SK-N-SH (cell line): Measurements from ENCODE around the gene KLHL14. TPM values are rescaled to one million over a fixed set of nuclear protein-coding genes. Genes with fewer than 3 reads are reported as not detected.
"Not testable (repeated sequence)": the region's sequence is repeated elsewhere in the genome, so short reads cannot be mapped to it uniquely, and the experiment has no call there.

ENCODE experiments used
- CTCF ChIA-PET: fragments of 300-600, 350-600 bp; formaldehyde crosslinking; extraction: SDS; loops from one replicate; lab custom pipeline; 2021; lab: Yijun Ruan, JAX
- POLR2A ChIA-PET: fragments of 350-600 bp; sonication (Branson Sonifier 250); formaldehyde crosslinking; extraction: SDS; loops from one replicate; lab custom pipeline; 2020; ENCODE audit warnings: antibody characterized with exemption, inconsistent platforms; lab: Yijun Ruan, JAX
- DNase-seq: peaks from one replicate; pipeline ENCODE4 v3.0.0; 2012
- H2AFZ ChIP-seq: fragments of 200-600 bp; sonication (generic); 2 replicates; pipeline ENCODE4 v1.8.1; 2016; ENCODE audit warnings: antibody characterized with exemption, mild to moderate bottlenecking, low read depth
- H3F3A ChIP-seq: fragments of 200-600 bp; sonication (generic); replicated peaks from 2 replicates; pipeline ENCODE3; 2016; ENCODE audit warnings: antibody characterized with exemption, mild to moderate bottlenecking; ENCODE audit not compliant: insufficient read depth
- H3K27ac ChIP-seq, 2 experiments: fragments of 200-500 bp in 1 of 2; fragments of 200-600 bp in 1 of 2; sonication (Bioruptor generic) in 1 of 2; sonication (generic), shearing (Covaris generic) in 1 of 2; 2 replicates each; pipeline versions ENCODE4 v1.5.1 to v1.6.1; 2014 to 2016; ENCODE audit warnings: low read depth in 2 of 2, inconsistent platforms in 1 of 2, low read length in 1 of 2, mild to moderate bottlenecking in 1 of 2, mixed read lengths in 1 of 2
- H3K27me3 ChIP-seq: fragments of 200-600 bp; sonication (generic), shearing (Covaris generic); 2 replicates; pipeline ENCODE4 v1.6.1; 2016; ENCODE audit warnings: mixed run types; ENCODE audit not compliant: insufficient read depth
- H3K36me3 ChIP-seq, 2 experiments: fragments of 200-500 bp in 1 of 2; fragments of 200-600 bp in 1 of 2; sonication (Bioruptor generic) in 1 of 2; sonication (generic) in 1 of 2; replicated peaks in 1 of 2; 2 replicates each; pipeline versions ENCODE3 to v1.5.1; 2014 to 2016; ENCODE audit warnings: low read length in 1 of 2, mild to moderate bottlenecking in 1 of 2; ENCODE audit not compliant: insufficient read depth in 2 of 2, control insufficient read depth in 1 of 2
- H3K4me1 ChIP-seq, 2 experiments: fragments of 200-500 bp in 1 of 2; fragments of 200-600 bp in 1 of 2; sonication (Bioruptor generic) in 1 of 2; sonication (generic), shearing (Covaris generic) in 1 of 2; 2 replicates each; pipeline versions ENCODE4 v1.5.1 to v1.6.1; 2014 to 2016; ENCODE audit warnings: low read depth in 1 of 2, low read length in 1 of 2, mixed run types in 1 of 2; ENCODE audit not compliant: insufficient read depth in 2 of 2, control insufficient read depth in 1 of 2
- H3K4me2 ChIP-seq: fragments of 200-600 bp; sonication (generic), shearing (Covaris generic); 2 replicates; pipeline ENCODE4 v1.6.1; 2017; ENCODE audit warnings: mixed run types
- H3K4me3 ChIP-seq, 2 experiments: fragments of 200-500 bp in 1 of 2; fragments of 200-600 bp in 1 of 2; sonication (Bioruptor generic) in 1 of 2; sonication (generic), shearing (Covaris generic) in 1 of 2; 2 replicates each; pipeline versions ENCODE4 v1.5.1 to v1.8.1; 2014 to 2016; ENCODE audit warnings: low read depth in 2 of 2, inconsistent platforms in 1 of 2, low read length in 1 of 2, mild to moderate bottlenecking in 1 of 2, mixed read lengths in 1 of 2, moderate library complexity in 1 of 2
- H3K79me2 ChIP-seq: fragments of 200-600 bp; sonication (generic); 2 replicates; pipeline ENCODE4 v1.8.1; 2017; ENCODE audit warnings: mild to moderate bottlenecking; ENCODE audit not compliant: insufficient read depth
- H3K9ac ChIP-seq: fragments of 200-600 bp; sonication (generic); 2 replicates; pipeline ENCODE4 v1.6.1; 2017; ENCODE audit warnings: mixed run types
- H3K9me2 ChIP-seq: fragments of 200-600 bp; sonication (generic); 2 replicates; pipeline ENCODE4 v1.6.1; 2017; ENCODE audit warnings: mixed run types
- H3K9me3 ChIP-seq: fragments of 200-600 bp; sonication (generic); 2 replicates; pipeline ENCODE4 v1.6.1; 2017; ENCODE audit warnings: mixed run types, mild to moderate bottlenecking, moderate library complexity
- H4K20me1 ChIP-seq: fragments of 200-600 bp; sonication (generic); 2 replicates; pipeline ENCODE4 v1.6.1; 2017; ENCODE audit warnings: mild to moderate bottlenecking, mixed run types; ENCODE audit not compliant: insufficient read depth
- ELF1 ChIP-seq: IDR thresholded peaks from 2 replicates; pipeline ENCODE4 v1.4.0; 2012
- EP300 ChIP-seq, 2 experiments: IDR thresholded peaks; 2 replicates each; pipeline versions ENCODE4 v1.4.0 to v1.6.1; 2012; ENCODE audit warnings: borderline replicate concordance in 1 of 2, low read depth in 1 of 2, low read length in 1 of 2
- EZH2phosphoT487 ChIP-seq: fragments of 200-600 bp; sonication (generic); IDR thresholded peaks from 2 replicates; pipeline ENCODE4 v1.6.1; 2017; ENCODE audit warnings: low read depth, mixed run types, mild to moderate bottlenecking, antibody characterized with exemption, moderate library complexity, borderline replicate concordance
- FOSL2 ChIP-seq: IDR thresholded peaks from 2 replicates; pipeline ENCODE4 v1.4.0; 2012; ENCODE audit warnings: low read depth, mild to moderate bottlenecking, moderate library complexity, borderline replicate concordance
- FOXJ3 ChIP-seq: sonication (generic); formaldehyde crosslinking; IDR thresholded peaks from 2 replicates; pipeline ENCODE4 v1.5.1; 2020; ENCODE audit warnings: mild to moderate bottlenecking, missing genetic modification reagents
- FOXM1 ChIP-seq: IDR thresholded peaks from 2 replicates; pipeline ENCODE4 v1.4.0; 2012; ENCODE audit warnings: low read depth, mild to moderate bottlenecking
- JUND ChIP-seq: IDR thresholded peaks from 2 replicates; pipeline ENCODE4 v1.4.0; 2012
- MAX ChIP-seq: IDR thresholded peaks from 2 replicates; pipeline ENCODE4 v1.4.0; 2012; ENCODE audit warnings: low read depth
- MEF2A ChIP-seq: IDR thresholded peaks from 2 replicates; pipeline ENCODE4 v1.4.0; 2012; ENCODE audit warnings: low read depth, borderline replicate concordance
- RFX5 ChIP-seq: IDR thresholded peaks from 2 replicates; pipeline ENCODE4 v1.6.1; 2012; ENCODE audit warnings: mild to moderate bottlenecking, improper control_type of control experiment, low read length
- RXRA ChIP-seq: IDR thresholded peaks from 2 replicates; pipeline ENCODE4 v1.4.0; 2012; ENCODE audit warnings: low read depth, mild to moderate bottlenecking, borderline replicate concordance
- SMC3 ChIP-seq: IDR thresholded peaks from 2 replicates; pipeline ENCODE4 v1.6.1; 2012; ENCODE audit warnings: low read depth, low read length, improper control_type of control experiment
- TCF12 ChIP-seq: IDR thresholded peaks from 2 replicates; pipeline ENCODE4 v1.4.0; 2012
- TEAD4 ChIP-seq: IDR thresholded peaks from 2 replicates; pipeline ENCODE4 v1.4.0; 2012; ENCODE audit warnings: mild to moderate bottlenecking, borderline replicate concordance; ENCODE audit not compliant: insufficient read depth
- YY1 ChIP-seq: IDR thresholded peaks from 2 replicates; pipeline ENCODE4 v1.4.0; 2012; ENCODE audit warnings: low read depth, mild to moderate bottlenecking
- ZBTB33 ChIP-seq: IDR thresholded peaks from 2 replicates; pipeline ENCODE4 v1.4.0; 2012; ENCODE audit warnings: low read depth, borderline replicate concordance
- WGBS: methylation state at CpG from one replicate; pipeline ENCODE4 v1.1.6; 2017; ENCODE audit warnings: low lambda C conversion rate; 5-methylcytosine and 5-hydroxymethylcytosine counted together
- polyA plus RNA-seq, 3 experiments: library from polyadenylated mRNA; depleted of rRNA; stranded (reverse); fragments of >200 nt; gene quantifications; 2 replicates each; pipeline ENCODE4 v1.2.3, GENCODE V29; 2012
- TF ChIP-seq, protein P1 (sequence below): IDR thresholded peaks from 2 replicates; pipeline ENCODE4 v1.6.1; 2012; ENCODE audit warnings: mild to moderate bottlenecking, low read depth, low read length, moderate library complexity
- TF ChIP-seq, protein P2 (sequence below): IDR thresholded peaks from 2 replicates; pipeline ENCODE4 v1.4.0; 2012; ENCODE audit warnings: low read depth, borderline replicate concordance

Gene KLHL14
- polyA plus RNA-seq, 1 of the 3 experiments (the other 2 are of a cell fraction), result not detected

DNA sequence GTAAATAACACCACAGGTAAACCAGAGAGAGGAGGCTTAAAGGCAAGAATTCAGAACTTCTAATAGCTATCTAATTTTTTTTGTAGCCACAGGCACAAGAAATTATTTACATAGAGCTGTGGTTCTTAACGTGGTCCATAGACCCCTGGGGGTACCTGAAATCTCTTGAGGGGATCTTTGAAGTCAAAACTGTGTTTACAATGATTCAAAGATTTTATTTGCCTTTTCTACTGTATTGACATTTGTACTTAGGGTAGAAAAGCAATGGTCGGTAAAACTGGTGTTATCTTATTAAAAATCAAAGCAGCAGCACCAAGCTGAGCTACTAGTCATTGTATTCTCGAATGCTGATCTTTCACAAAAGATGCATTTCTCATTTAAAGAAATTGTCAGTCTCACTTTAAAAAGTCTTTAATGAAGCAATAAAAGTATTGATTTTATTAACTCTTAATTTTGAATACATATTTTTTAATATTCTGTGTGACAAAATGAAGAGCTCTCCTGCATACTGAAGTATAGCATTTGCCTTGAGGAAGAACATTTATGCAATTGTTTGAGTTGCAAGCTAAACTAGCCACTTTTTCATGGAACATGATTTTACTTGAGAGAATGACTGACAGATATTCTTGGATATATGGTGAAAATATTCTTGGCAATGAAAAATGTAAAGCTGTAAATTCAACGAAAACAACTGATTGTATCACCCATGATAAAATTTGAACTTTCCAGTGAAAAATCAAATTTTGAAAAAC, 25.6 kb upstream of the KLHL14 start:
- Histone ChIP-seq H2AFZ (no peak overlapping the region), H3K4me1 (no peaks in the 10 kb centered on the region), H3K79me2 (no peaks in the 10 kb centered on the region), H3F3A (no peaks in the 10 kb centered on the region), H3K4me3 (no peak overlapping the region), H3K36me3 (no peaks in the 10 kb centered on the region), H3K9me3 (no peaks in the 10 kb centered on the region), H3K9me2 (no peaks in the 10 kb centered on the region), H4K20me1 (no peaks in the 10 kb centered on the region), H3K9ac (no peak overlapping the region), H3K27me3 (no peaks in the 10 kb centered on the region), H3K4me2 (no peak overlapping the region), H3K27ac (no peak overlapping the region)
- POLR2A ChIA-PET, result no interaction called here
- CTCF ChIA-PET, result interaction anchor here (1.2 kb wide), 1 partner anchor 70 kb away, joined by 3 read pairs; no protein-coding TSS in a partner anchor
- no peak for DNase-seq
- TF ChIP-seq RFX5, result no peak
- no peak for TF ChIP-seq RXRA
- TF ChIP-seq TEAD4, result no peak
- no peak for TF ChIP-seq FOXM1
- no peak for TF ChIP-seq MEF2A
- TF ChIP-seq ZBTB33, result no peak
- TF ChIP-seq SMC3, result no peak
- TF ChIP-seq, protein P1, sequence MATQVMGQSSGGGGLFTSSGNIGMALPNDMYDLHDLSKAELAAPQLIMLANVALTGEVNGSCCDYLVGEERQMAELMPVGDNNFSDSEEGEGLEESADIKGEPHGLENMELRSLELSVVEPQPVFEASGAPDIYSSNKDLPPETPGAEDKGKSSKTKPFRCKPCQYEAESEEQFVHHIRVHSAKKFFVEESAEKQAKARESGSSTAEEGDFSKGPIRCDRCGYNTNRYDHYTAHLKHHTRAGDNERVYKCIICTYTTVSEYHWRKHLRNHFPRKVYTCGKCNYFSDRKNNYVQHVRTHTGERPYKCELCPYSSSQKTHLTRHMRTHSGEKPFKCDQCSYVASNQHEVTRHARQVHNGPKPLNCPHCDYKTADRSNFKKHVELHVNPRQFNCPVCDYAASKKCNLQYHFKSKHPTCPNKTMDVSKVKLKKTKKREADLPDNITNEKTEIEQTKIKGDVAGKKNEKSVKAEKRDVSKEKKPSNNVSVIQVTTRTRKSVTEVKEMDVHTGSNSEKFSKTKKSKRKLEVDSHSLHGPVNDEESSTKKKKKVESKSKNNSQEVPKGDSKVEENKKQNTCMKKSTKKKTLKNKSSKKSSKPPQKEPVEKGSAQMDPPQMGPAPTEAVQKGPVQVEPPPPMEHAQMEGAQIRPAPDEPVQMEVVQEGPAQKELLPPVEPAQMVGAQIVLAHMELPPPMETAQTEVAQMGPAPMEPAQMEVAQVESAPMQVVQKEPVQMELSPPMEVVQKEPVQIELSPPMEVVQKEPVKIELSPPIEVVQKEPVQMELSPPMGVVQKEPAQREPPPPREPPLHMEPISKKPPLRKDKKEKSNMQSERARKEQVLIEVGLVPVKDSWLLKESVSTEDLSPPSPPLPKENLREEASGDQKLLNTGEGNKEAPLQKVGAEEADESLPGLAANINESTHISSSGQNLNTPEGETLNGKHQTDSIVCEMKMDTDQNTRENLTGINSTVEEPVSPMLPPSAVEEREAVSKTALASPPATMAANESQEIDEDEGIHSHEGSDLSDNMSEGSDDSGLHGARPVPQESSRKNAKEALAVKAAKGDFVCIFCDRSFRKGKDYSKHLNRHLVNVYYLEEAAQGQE, result no peak
- no peak for TF ChIP-seq EZH2phosphoT487
- TF ChIP-seq EP300 (IDR thresholded peaks at IDR 0.05; ENCODE audit: borderline replicate concordance in 1 of 2, low read depth in 1 of 2, low read length in 1 of 2), result no peak
- no peak for TF ChIP-seq ELF1
- TF ChIP-seq JUND, result no peak
- TF ChIP-seq, protein P2, sequence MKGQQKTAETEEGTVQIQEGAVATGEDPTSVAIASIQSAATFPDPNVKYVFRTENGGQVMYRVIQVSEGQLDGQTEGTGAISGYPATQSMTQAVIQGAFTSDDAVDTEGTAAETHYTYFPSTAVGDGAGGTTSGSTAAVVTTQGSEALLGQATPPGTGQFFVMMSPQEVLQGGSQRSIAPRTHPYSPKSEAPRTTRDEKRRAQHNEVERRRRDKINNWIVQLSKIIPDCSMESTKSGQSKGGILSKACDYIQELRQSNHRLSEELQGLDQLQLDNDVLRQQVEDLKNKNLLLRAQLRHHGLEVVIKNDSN, result no peak
- no peak for TF ChIP-seq MAX
- TF ChIP-seq FOXJ3, result no peak
- no peak for TF ChIP-seq TCF12
- no peak for TF ChIP-seq YY1
- no peak for TF ChIP-seq FOSL2
- WGBS, result 5% methylated on average over 4 of the region's 4 CpGs

- H3K4me2 ChIP-seq, H3K4me3 ChIP-seq, CTCF ChIA-PET, H2AFZ ChIP-seq, H3K9me2 ChIP-seq, POLR2A ChIA-PET, H3K36me3 ChIP-seq, H3K4me1 ChIP-seq, H3K9ac ChIP-seq, DNase-seq, H4K20me1 ChIP-seq, H3F3A ChIP-seq, H3K9me3 ChIP-seq, H3K27me3 ChIP-seq, H3K27ac ChIP-seq, H3K79me2 ChIP-seq: not testable (repeated sequence)
- WGBS, result 40% methylated on average over 1 of the region's 31 CpGs
Measured at GRCh38 chr18:32794667-32795066, 21.8 kb upstream of the KLHL14 start.
